HG03342 (cell line): Measurements from ENCODE around the gene ERVMER34-1.

ENCODE experiments used
- ATAC-seq: cut with Tn5 transposase; IDR thresholded peaks from one replicate; pipeline ENCODE4 v1.9.1; 2021; ENCODE audit warnings: mild to moderate bottlenecking, moderate library complexity; ENCODE audit not compliant: unreplicated experiment

Gene ERVMER34-1

DNA sequence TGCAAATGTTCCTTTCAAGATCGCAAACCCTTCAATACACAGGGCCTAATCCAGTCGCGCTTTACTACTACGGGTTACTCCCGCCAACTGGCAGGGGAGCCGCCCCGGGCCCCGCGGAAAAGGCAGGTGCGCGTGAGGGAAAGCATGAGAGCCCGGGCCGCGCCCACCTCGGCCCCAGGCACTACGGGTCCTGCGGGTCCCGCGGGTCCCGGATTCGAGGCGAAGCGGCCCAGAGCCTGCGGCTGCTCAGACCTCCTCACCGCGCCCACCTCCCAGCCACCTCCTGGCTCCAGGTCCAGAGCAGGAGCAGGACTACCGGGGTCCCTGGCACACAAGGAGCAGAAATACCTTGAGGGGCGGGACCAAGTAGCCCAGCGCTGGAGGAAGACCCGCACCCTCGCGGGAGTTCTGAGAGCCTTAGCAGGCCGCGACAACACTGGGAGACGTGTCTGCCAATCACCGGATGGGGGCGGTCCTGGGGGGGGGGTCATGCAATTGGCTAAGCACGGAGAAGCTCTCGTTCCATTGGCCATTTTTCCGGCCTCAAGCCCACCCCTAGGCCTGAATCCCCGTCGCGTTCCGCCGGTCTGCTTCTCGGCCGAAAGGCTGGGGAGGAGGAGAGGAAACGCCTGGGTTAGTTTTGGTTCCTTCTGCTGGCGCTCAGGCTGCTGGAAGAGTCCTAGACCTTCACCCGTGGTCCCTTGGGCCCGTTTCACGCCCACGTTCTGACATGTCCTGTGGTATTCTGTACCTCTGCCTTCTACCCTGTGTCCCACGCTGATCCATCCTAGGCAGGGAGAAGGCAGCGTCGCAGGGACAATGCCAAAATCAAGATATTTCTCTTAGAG is 29.0 kb downstream of the ERVMER34-1 start:
- ATAC-seq = peak; percentile 95

DNA sequence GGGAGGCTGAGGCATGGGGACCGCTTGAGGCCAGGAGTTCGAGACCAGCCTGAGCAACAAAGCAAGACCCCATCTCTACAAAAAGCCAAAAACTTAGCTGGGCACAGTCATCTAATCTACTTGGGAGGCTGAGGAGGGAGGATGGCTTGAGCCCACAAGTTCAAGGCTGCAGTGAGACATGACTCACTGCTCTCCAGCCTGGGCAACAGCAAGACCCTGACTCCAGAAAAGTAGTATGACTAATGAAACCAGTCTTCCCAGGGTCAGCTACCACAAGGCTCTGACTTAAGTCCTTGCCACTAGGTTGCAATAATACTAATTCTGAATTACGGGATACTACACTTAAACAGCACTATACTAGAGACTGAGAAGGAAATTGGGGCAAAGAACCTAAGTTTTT is 33.1 kb downstream of the ERVMER34-1 start:
- ATAC-seq = no peak

DNA sequence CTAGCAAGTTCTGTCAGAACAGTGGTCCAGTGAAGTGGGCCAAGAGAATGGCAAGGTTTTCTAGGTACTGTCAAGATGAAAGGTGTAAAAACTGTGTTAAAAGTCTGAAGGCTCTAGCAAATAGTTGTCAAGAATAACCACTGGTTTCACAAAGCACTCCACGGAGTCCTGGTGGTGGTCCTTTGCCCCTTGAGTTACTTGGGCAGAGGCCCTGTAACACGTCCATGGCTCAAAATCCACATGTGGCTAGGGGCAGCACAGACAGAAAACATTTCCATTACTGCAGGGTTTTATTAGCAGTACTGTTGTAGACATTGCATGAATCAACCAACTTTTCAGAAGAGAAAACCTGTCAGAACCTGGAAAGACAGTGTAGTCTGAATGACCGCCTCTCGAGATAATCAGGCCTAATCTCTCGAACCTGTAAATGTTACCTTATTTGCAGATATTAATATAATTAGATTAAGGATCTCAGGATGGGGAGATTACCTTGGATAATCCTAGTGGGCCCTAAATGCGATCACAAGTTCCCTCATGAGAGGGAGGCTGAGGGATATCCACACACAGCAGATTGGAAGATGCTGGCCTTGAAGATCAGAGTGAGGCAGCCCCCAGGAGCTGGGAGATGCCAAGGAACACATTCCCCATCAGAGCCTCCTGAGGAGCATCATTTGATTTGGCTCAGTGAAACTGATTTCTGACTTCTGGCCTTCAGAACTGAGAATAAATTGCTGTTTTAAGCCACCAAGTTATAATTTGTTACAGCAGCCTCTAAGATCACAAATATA is 34.7 kb downstream of the ERVMER34-1 start:
- ATAC-seq = no peak

DNA sequence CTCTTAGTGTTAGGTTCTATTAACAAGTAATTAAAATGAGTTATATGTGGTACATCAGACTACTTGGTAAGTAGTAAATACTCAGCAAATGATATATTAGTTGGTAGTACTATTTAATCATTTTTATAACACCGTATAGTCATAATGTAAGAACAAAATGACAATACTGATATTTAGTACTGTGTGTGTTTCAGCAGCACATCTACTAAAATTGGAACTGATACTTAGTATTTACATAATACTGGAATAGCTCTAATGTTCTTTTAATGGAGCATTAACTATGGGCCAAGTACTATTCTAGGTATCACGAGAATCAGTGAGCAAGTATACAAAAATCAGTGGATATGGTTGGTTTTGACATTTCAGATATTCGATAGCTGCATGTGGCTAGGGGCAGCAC is 35.3 kb downstream of the ERVMER34-1 start:
- ATAC-seq = no peak

DNA sequence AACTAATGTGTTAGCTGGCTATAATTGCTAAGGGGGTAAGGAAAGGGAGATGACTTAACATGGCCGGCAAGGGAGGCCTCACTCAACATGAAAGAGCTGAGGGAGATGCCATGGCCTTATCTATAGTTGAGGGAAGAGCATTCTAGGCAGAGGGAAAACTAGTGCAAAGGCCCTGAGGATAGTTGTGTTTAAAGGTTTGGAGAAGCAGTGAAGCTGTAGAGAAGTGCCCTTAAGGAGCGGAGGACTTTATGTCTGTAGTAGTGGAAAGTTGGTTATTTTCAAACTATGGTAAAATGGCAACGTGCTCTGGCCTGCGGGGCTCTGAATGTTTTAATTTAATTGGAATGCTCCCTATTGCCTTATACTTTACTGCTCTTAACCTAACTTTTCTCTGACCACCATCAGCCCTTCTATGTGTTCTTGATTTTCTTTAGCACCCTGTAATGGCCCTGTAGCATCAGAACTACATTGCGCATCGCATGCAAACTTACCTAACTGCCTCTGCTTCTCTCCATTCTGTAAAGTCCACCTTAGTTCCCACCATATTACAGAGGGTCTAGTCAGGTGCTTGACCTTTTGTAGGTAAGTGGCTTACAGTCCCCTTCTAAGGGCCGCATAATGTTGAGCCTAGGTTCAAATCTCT is 35.8 kb downstream of the ERVMER34-1 start:
- ATAC-seq = no peak

DNA sequence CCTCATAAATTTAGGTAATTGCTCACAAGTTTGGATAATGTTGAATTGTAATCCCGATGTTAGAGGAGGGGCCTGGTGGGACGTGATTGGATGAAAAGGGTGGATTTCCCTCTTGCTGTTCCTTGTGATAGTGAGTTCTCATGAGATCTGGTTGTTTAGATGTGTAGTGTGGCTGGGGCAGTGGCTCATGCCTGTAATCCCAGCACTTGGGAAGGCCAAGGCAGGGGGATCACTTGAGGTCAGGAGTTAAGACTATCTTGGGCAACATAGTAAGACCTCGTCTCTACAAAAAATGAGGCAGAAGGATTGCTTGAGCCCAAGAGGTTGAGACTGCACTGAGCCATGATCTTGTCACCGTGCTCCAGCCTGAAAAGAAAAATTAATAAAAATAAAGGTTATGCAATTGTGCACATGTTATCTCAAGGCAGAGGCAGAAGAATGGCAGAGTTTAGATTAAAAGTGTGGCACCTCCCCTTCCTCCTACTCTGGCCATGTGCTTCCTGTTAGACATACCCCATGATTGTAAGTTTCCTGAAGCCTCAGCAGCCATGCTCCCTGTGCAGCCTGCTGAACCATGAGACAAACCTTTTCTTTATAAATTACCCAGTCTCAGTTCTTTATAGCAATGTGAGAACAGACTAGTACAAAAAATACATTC is 36.5 kb downstream of the ERVMER34-1 start:
- ATAC-seq = no peak

DNA sequence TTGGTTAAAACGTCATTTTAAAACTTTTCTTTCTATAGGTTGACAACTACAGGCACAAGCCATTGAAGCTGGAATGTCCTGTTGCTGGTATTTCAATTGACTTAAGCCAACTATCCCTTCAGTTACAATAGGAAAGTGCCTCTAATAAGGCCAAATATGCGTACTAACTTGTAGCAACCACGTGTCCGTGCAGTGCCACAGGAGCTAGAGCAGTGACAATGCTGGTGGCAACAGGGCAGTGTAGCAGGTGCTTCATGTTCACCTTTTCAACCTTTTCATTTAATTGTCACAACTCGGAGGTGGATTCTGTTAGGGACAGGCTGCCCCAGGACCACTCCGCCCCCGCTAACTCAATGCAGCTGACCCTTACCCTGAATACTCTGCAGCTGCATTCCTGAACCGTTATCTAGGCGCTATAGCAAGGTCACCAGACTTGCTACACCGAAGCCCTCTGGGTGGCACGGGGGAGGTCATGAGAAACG is 37.7 kb downstream of the ERVMER34-1 start:
- ATAC-seq = no peak

DNA sequence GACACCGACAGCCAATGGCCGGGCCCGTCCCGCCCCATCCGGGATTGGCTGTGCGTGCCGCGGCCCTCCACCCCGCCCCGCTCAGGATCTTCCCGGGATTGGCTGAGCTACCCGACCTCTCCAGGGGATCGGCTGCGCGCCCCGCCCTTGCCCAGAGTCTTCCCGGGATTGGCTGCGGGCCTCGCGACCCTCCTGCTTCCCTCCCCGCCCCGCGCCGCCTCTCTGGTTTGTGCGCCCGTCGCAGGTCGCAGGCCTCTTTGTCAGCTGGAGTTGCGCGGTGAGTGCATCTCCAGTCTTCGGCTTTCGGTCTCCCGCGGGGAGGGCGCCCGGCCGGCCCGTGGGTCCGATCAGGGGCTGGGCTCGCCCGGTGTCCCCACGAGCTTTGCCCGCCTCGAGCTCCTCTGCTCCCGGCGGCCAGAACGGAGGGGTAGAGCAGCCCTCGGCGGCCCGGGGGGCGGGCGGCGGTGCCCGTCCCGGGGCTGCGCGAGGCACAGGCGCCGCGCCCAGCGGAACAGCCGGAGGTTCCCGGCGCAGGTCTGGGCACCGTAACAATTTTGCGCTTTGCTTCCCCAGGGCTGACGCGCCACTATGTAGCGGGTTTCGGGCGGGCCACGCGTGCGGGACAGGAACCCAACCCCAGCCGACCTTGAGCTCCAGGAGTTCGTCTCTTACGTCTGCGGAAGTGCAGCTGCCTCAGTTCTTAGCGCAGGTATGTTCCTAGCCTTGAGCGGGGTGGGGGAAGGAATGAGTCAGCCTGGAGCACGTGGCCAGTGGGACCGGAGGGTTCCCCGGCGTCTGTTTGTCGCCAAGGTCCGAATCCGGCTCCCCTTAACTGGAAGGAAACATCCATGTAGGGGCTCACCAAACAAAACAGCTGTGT is 38.7 kb downstream of the ERVMER34-1 start:
- ATAC-seq = peak; percentile 90

DNA sequence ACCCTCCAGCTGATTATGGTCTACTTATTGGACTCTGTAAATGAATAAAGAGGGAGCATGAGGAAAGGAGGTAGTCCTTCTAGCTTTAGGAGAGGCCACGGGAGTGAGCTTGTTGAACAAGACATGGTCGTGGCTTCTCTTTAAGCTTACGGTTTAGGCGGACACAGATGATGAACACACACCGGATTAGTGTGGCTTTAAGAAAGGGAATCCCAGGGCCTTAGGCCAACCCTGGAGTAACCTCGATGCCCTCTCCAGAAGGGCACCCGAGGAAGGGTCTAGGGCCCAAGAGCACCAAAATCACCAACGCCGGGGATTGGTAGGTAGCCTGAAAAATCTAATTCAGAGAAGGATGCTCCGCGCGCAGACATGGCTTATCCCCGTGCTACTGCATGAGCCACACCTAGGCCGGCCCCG is 39.4 kb downstream of the ERVMER34-1 start:
- ATAC-seq = peak; percentile 5

DNA sequence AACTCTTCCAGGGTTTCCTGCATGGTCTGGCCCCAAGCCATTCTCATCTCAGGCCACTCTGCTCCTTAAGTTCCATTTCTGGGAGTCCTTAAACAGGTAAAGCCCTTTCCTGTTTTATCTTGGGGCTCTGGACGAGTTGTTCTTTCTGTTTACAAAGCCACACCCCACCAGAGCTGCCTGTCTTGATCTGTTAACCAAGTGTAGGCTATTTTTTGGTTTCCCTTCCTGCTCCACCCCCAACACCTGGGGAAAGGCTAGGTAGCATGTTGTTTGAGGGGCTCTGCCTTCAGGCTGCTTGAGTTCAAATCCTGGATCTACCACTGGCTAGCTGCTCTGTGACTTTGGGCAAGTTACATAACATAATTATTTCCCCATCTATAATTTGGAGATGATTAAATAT is 40.0 kb downstream of the ERVMER34-1 start:
- ATAC-seq = no peak

DNA sequence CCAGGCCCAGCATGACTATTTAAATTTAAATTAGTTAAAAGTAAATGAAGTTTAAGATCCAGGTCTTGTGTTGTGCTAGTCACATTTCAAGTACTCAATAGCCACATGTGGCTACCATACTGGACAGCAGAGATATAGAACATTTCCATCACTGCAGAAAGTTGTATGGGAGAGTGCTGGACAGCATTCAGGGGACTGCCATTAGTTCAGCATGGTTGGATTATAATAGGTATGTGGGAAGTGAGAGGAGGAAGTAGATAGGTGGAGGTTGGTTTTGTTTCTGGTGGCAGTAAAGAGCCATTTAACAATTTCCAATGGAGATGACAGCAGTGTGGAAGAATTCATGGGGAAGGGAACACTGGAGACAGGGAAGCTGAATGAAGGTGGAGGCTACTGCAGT is 42.1 kb downstream of the ERVMER34-1 start:
- no peak for ATAC-seq

DNA sequence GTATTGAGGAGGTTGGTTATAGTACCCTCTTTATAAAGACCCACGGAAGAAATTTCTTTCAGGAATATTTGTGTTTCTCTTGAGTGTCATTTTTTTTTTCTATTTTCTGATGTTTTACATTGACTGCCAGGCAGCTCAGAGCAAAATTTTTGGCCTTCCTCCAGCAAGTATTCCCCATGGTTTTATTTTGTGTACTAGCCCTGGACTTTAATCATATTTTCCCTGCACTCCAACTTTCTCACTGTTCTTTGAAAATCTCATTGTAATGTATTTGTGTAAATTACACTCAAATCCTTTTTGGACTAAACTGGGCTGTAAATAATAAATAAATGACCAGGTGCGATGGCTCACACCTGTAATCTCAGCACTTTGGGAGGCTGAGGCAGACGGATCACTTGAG is 46.6 kb downstream of the ERVMER34-1 start:
- ATAC-seq = no peak

DNA sequence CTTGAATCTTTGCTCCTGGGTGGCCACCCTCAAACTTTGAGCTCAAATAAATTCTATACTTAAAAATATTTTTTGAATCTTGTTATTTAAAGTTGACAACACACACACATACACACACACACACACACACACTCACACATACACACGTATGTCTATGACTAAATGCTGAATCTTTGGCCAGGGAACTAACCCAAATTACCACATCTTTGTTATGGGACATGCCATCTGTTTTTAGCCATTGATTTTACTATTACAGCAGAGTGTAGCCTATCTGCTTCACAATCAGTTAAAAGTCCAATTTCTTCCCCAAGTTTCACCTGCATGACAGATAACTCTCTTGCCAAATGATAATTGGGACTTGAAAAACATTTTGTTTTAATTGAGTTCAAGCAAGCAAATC is 47.1 kb downstream of the ERVMER34-1 start:
- no peak for ATAC-seq

DNA sequence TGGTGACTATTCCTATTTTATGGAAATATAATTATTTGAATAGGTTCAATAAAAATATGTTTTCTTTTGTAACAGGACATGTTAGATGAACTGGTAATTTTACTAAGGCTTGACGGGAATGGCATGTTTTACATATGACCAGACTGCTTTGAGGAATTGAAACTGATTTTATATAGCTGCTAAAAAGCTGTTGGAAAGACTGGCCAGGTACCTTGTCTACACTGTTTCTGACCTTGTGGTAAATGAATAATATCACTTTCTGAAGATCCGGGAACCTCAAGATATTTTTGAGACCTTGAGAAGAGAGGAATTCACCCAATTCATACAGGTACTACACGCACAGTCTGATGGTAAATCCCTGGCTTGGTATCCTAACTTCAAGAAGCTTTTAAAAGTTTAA is 50.0 kb downstream of the ERVMER34-1 start:
- peak; percentile 95 for ATAC-seq

DNA sequence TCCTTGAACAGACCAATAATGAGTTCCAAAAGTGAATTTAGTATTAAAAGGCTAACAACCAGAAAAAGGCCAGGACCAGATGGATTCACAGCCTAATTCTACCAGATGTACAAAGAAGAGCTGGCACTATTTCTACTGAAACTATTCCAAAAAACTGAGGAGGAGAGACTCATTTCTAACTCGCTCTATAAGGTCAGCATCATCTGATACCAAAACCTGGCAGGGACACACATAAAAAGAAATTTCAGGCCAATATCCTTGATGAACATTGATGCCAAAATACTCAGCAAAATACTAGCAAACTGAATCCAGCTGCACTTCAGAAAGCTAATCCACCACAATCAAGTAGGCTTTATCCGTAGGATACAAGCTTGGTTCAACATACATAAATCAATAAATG is 56.3 kb downstream of the ERVMER34-1 start:
- ATAC-seq = no peak

DNA sequence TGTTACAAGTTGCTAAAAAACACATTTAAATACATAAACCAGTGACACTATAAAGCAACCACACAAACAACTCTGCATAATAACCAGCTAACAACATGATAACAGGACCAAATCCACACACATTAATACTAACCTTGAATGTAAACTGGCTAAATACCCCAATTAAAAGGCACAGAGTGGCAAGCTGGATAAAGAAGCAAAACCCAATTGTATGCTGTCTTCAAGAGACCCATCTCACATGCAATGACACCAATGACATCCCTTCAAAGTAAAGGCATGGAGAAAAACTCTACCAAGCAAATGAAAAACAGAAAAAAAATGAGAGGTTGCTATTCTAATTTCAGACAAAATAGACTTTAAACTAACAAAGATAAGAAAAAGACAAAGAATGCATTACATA is 57.7 kb downstream of the ERVMER34-1 start:
- no peak for ATAC-seq
